ENCODE measurements around the gene LIPI. TPM values are rescaled to one million over a fixed set of nuclear protein-coding genes. Genes with fewer than 3 reads are reported as not detected.

The LIPI gene
- polyA plus RNA-seq, 1 of the 3 experiments (the other 2 are of a cell fraction) = not detected

- ChIA-PET CTCF (no interaction called here), POLR2A (no interaction called here)
- no peaks in the 10 kb centered on the region for H3K36me3 ChIP-seq (replicated peaks in 1 of 2; ENCODE audit: control insufficient read depth in 1 of 2, insufficient read depth in 2 of 2, low read length in 1 of 2)
- H3K4me3 ChIP-seq (ENCODE audit: low read depth in 2 of 2, low read length in 1 of 2) = peak within 1 kb of the TSS; percentile 55 to 66
- peaks cover 0 to 7% of the 10 kb centered on the region in 2 experiments; a peak in 2 of 4 replicates for H3K4me1 ChIP-seq (ENCODE audit: control insufficient read depth in 1 of 2, insufficient read depth in 2 of 2, low read depth in 1 of 2, low read length in 1 of 2)
- no peak within 1 kb of the TSS for H3K9ac ChIP-seq
- no peaks in the 10 kb centered on the region for H3K9me3 ChIP-seq
- WGBS (ENCODE audit: low lambda C conversion rate) = 5% methylated on average over 19 of the region's 55 CpGs
- TF ChIP-seq POLR2AphosphoS5 (IDR thresholded peaks at IDR 0.05; ENCODE audit: low read depth, low read length) (no peak), EZH2phosphoT487 (IDR thresholded peaks at IDR 0.05; ENCODE audit: borderline replicate concordance, low read depth) (no peak), USF1 (IDR thresholded peaks at IDR 0.05; ENCODE audit: borderline replicate concordance, low read depth) (no peak), RCOR1 (IDR thresholded peaks at IDR 0.05; ENCODE audit: low read length) (no peak), GABPA (IDR thresholded peaks at IDR 0.05; ENCODE audit: low read depth) (no peak), PBX3 (IDR thresholded peaks at IDR 0.05) (no peak), SIN3A (IDR thresholded peaks at IDR 0.05; ENCODE audit: borderline replicate concordance, low read depth, low read length) (no peak)
- no peaks in the 10 kb centered on the region for H4K20me1 ChIP-seq (ENCODE audit: insufficient read depth)
- H3K4me2 ChIP-seq = peak within 1 kb of the TSS; percentile 81
- no peaks in the 10 kb centered on the region for H3K9me2 ChIP-seq
- peak; percentile 84 for DNase-seq
- H3K79me2 ChIP-seq (ENCODE audit: insufficient read depth) = no peaks in the 10 kb centered on the region
- H3K27me3 ChIP-seq (ENCODE audit: insufficient read depth) = peaks cover 9% of the 10 kb centered on the region
- H2AFZ ChIP-seq (ENCODE audit: low read depth) = peak within 1 kb of the TSS; percentile 72; the same call in 1 of the 2 replicates
- H3F3A ChIP-seq (replicated peaks; ENCODE audit: insufficient read depth) = no peaks in the 10 kb centered on the region
- no peak within 1 kb of the TSS for H3K27ac ChIP-seq (ENCODE audit: low read depth in 2 of 2, low read length in 1 of 2)
Observed at GRCh38 chr21:14215971-14216641, 5.4 kb upstream of the LIPI start, which contains the start of gene RBM11. TSS of gene RBM11 (plus strand) at chr21:14216157. CDS start at chr21:14216187, 30 bp downstream.

- TF ChIP-seq EP300 (IDR thresholded peaks at IDR 0.05; ENCODE audit: borderline replicate concordance in 1 of 2, low read depth in 1 of 2, low read length in 1 of 2) (no peak), POLR2AphosphoS5 (IDR thresholded peaks at IDR 0.05; ENCODE audit: low read depth, low read length) (no peak), SIN3A (IDR thresholded peaks at IDR 0.05; ENCODE audit: borderline replicate concordance, low read depth, low read length) (no peak), FOXJ3 (CRISPR knock-in tag; IDR thresholded peaks at IDR 0.05) (no peak), NFIC (IDR thresholded peaks at IDR 0.05; ENCODE audit: borderline replicate concordance) (no peak), CTCF (IDR thresholded peaks at IDR 0.05) (no peak), PBX3 (IDR thresholded peaks at IDR 0.05) (no peak), RAD21 (IDR thresholded peaks at IDR 0.05; ENCODE audit: low read length) (no peak), EZH2phosphoT487 (IDR thresholded peaks at IDR 0.05; ENCODE audit: borderline replicate concordance, low read depth) (no peak)
- Histone ChIP-seq H4K20me1 (ENCODE audit: insufficient read depth) (no peaks in the 10 kb centered on the region), H3F3A (replicated peaks; ENCODE audit: insufficient read depth) (no peaks in the 10 kb centered on the region), H3K9me3 (no peaks in the 10 kb centered on the region), H3K36me3 (replicated peaks in 1 of 2; ENCODE audit: control insufficient read depth in 1 of 2, insufficient read depth in 2 of 2, low read length in 1 of 2) (no peaks in the 10 kb centered on the region), H3K4me3 (ENCODE audit: low read depth in 2 of 2, low read length in 1 of 2) (no peak overlapping the region), H2AFZ (ENCODE audit: low read depth) (no peak overlapping the region), H3K4me1 (ENCODE audit: control insufficient read depth in 1 of 2, insufficient read depth in 2 of 2, low read depth in 1 of 2, low read length in 1 of 2) (peaks cover 0 to 7% of the 10 kb centered on the region in 2 experiments; a peak in 2 of 4 replicates), H3K27ac (ENCODE audit: low read depth in 2 of 2, low read length in 1 of 2) (no peak overlapping the region), H3K79me2 (ENCODE audit: insufficient read depth) (no peaks in the 10 kb centered on the region), H3K9me2 (no peaks in the 10 kb centered on the region), H3K4me2 (no peak overlapping the region), H3K9ac (no peak overlapping the region), H3K27me3 (ENCODE audit: insufficient read depth) (peaks cover 9% of the 10 kb centered on the region)
- ChIA-PET POLR2A (no interaction called here), CTCF (no interaction called here)
- DNase-seq = no peak
Observed at GRCh38 chr21:14213164-14213563, 2.4 kb upstream of the LIPI start.

All from SK-N-SH (cell line).